ENCODE data around the gene KRTAP5-2. TPM values are rescaled to one million over a fixed set of nuclear protein-coding genes. Genes with fewer than 3 reads are reported as not detected.
A peak's percentile ranks its signal among the peaks of the same experiment; 100 is the strongest.

The KRTAP5-2 gene
- total RNA-seq, 2 donors from 2014 or later, result not detected

GRCh38 chr11:1560649-1561251 lies 37.3 kb downstream of the KRTAP5-2 start:
- ATAC-seq (no peak), DNase-seq (no peak)
- intact Hi-C loops (cut with DNase I), result no loop called here

GRCh38 chr11:1560002-1560648 lies 38.0 kb downstream of the KRTAP5-2 start:
- intact Hi-C loops (cut with DNase I), result no loop called here
- no peak for ATAC-seq
- DNase-seq, result no peak

- intact Hi-C loops (cut with DNase I), result no loop called here
- peak; percentile 85 to 86 for ATAC-seq
- peak; percentile 91 for DNase-seq
These were observed 38.8 kb downstream of the KRTAP5-2 start for GRCh38 chr11:1559111-1559951.

- intact Hi-C loops (cut with DNase I), result no loop called here
- peak; percentile 0 for ATAC-seq
- peak; percentile 23 for DNase-seq
These were observed 39.4 kb downstream of the KRTAP5-2 start for GRCh38 chr11:1558775-1559110.

GRCh38 chr11:1557904-1558774 lies 40.0 kb downstream of the KRTAP5-2 start:
- intact Hi-C loops (cut with DNase I), result no loop called here
- ATAC-seq (peak; percentile 52 to 61), DNase-seq (peak; percentile 64)

- intact Hi-C loops (cut with DNase I), result no loop called here
- ATAC-seq, result no peak
- peak; percentile 22 for DNase-seq
These were observed 40.8 kb downstream of the KRTAP5-2 start for GRCh38 chr11:1557051-1557884.

GRCh38 chr11:1556278-1556902 lies 41.7 kb downstream of the KRTAP5-2 start:
- DNase-seq (no peak), ATAC-seq (no peak)
- intact Hi-C loops (cut with DNase I), result no loop called here

- intact Hi-C loops (cut with DNase I), result no loop called here
- no peak for DNase-seq
- ATAC-seq, result no peak
These were observed 42.4 kb downstream of the KRTAP5-2 start for GRCh38 chr11:1555713-1556153.

GRCh38 chr11:1554981-1555712 lies 42.9 kb downstream of the KRTAP5-2 start:
- ATAC-seq (no peak), DNase-seq (no peak)
- intact Hi-C loops (cut with DNase I), result no loop called here

- no peak for ATAC-seq
- intact Hi-C loops (cut with DNase I), result no loop called here
These were observed 44.1 kb downstream of the KRTAP5-2 start for GRCh38 chr11:1553808-1554594.

GRCh38 chr11:1549338-1550330 lies 48.5 kb downstream of the KRTAP5-2 start:
- intact Hi-C loops (cut with DNase I), result loop anchor here in 1 of 2 donors (5.0 kb wide), 1 partner anchor 78 kb away; the partner anchor contains the start of gene KRTAP5-5
- no peak for ATAC-seq
- DNase-seq, result no peak

More at GRCh38 chr11:1553808-1554594, 44.1 kb downstream of the KRTAP5-2 start:
- DNase-seq, result no peak

- intact Hi-C loops (cut with DNase I), result loop anchor here in 1 of 2 donors (5.0 kb wide), 1 partner anchor 79 kb away; the partner anchor contains the start of gene KRTAP5-5
- DNase-seq (peak; percentile 72), ATAC-seq (peak; percentile 70 to 82)
These were observed 49.6 kb downstream of the KRTAP5-2 start for GRCh38 chr11:1548221-1549070.

- DNase-seq (no peak), ATAC-seq (peak; percentile 2 to 6)
- intact Hi-C loops (cut with DNase I), result loop anchor here in 1 of 2 donors (5.0 kb wide), 1 partner anchor 80 kb away; the partner anchor contains the start of gene KRTAP5-5
These were observed 50.5 kb downstream of the KRTAP5-2 start for GRCh38 chr11:1547467-1548098.
